Suprapubic skin (tissue), 4 donors: ENCODE results near the gene CILP.

Experiments
- CTCF ChIP-seq, 2 donors: fragments of 200-600 bp in 1 of 2; fragments of 450-650 bp in 1 of 2; sonication (generic) in 1 of 2; IDR thresholded peaks; one replicate each; pipeline ENCODE4 v1.5.1; 2016 to 2019; ENCODE audit warnings: antibody characterized with exemption in 2 of 2, mild to moderate bottlenecking in 1 of 2, moderate library complexity in 1 of 2
- POLR2A ChIP-seq, 2 donors: fragments of 450-650 bp; IDR thresholded peaks; one replicate each; pipeline ENCODE4 v1.6.1; 2017; ENCODE audit warnings: antibody characterized with exemption in 2 of 2, mild to moderate bottlenecking in 2 of 2, moderate library complexity in 2 of 2
- POLR2AphosphoS5 ChIP-seq, 3 donors: sonication (generic); formaldehyde crosslinking; IDR thresholded peaks; one replicate each; pipeline ENCODE4 v1.6.1; 2017; ENCODE audit warnings: antibody characterized with exemption in 3 of 3

DNA sequence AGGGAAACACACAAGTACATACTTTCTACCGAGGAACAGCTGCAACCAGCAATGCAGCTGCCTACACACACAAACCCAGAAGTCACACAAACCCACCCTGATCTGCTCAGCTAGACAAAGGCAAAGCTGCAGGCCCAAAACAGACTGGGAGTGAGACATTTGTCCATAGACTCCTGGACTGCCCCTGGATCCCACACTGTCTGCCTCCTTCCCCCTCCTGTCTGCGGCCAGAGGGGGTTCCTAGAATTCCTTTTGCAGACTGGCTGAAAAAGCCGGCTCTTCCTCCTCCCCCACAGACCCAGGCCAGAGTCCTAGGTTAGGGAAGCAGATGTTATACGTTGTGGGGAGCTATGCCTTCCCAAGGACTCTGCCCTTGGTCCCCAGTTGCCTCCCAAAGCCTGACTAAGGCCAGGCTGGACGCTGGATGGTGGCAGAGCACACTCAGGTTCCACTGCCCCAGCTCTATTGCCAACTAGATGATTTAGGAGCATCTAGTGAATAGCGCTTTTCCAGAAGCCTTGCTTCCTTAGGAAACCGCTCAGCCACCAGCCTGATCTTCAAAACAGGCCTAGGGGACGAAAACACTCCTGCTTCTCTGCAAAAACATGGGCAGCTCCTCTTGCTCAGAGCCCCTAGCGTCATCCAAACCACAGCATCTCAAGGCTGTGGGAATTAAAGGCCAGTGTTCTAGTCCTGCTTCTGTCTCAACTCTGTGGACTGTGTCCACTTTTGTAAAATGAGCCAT is 37.4 kb upstream of the CILP start:
- no peak for TF ChIP-seq CTCF (IDR thresholded peaks at IDR 0.05)
- TF ChIP-seq POLR2A (IDR thresholded peaks at IDR 0.05), result no peak
- TF ChIP-seq POLR2AphosphoS5 (IDR thresholded peaks at IDR 0.05), result no peak
